HEK293T (cell line): ENCODE results near the gene PIGQ.

Source experiments
- CTCF ChIA-PET: fragments of 350-600 bp; formaldehyde crosslinking; extraction: SDS; loops from one replicate; lab custom pipeline; 2021; ENCODE audit warnings: antibody characterized with exemption, inconsistent platforms; lab: Yijun Ruan, JAX
- POLR2A ChIA-PET: fragments of 350-600 bp; formaldehyde crosslinking; extraction: SDS; loops from one replicate; lab custom pipeline; 2020; ENCODE audit warnings: antibody characterized with exemption, inconsistent platforms; lab: Yijun Ruan, JAX
- DNase-seq: peaks from one replicate; pipeline ENCODE4 v3.0.0; 2012; ENCODE audit warnings: mixed read lengths; ENCODE audit errors: extremely low spot score
- ARNT ChIP-seq: fragments of 450-650 bp; IDR thresholded peaks from 2 replicates; pipeline ENCODE4 v1.6.1; 2017; ENCODE audit warnings: mild to moderate bottlenecking
- BHLHE40 ChIP-seq: fragments of 450-650 bp; IDR thresholded peaks from 2 replicates; pipeline ENCODE4 v1.6.1; 2016; ENCODE audit warnings: mild to moderate bottlenecking, moderate library complexity, borderline replicate concordance
- CTBP1 ChIP-seq: fragments of 450-650 bp; IDR thresholded peaks from 2 replicates; pipeline ENCODE4 v1.6.1; 2016; ENCODE audit warnings: borderline replicate concordance
- ELF4 ChIP-seq: fragments of 450-650 bp; IDR thresholded peaks from 2 replicates; pipeline ENCODE4 v1.6.1; 2017; ENCODE audit warnings: antibody characterized with exemption
- FOXA1 ChIP-seq: fragments of 450-650 bp; IDR thresholded peaks from 2 replicates; pipeline ENCODE4 v1.6.1; 2016; ENCODE audit warnings: mild to moderate bottlenecking
- FOXK2 ChIP-seq: fragments of 450-650 bp; IDR thresholded peaks from 2 replicates; pipeline ENCODE4 v1.6.1; 2016; ENCODE audit warnings: mild to moderate bottlenecking
- FOXM1 ChIP-seq: fragments of 450-650 bp; IDR thresholded peaks from 2 replicates; pipeline ENCODE4 v1.6.1; 2017; ENCODE audit warnings: mild to moderate bottlenecking, borderline replicate concordance
- HDGF ChIP-seq: fragments of 450-650 bp; IDR thresholded peaks from 2 replicates; pipeline ENCODE4 v1.6.1; 2017; ENCODE audit warnings: antibody characterized with exemption, borderline replicate concordance
- L3MBTL2 ChIP-seq: fragments of 450-650 bp; conservative IDR thresholded peaks from 2 replicates; pipeline ENCODE4 v1.6.1; 2016; ENCODE audit warnings: mild to moderate bottlenecking
- LEF1 ChIP-seq: fragments of 450-650 bp; IDR thresholded peaks from 2 replicates; pipeline ENCODE4 v1.6.1; 2017; ENCODE audit warnings: mild to moderate bottlenecking, borderline replicate concordance
- NFRKB ChIP-seq: fragments of 450-650 bp; IDR thresholded peaks from 2 replicates; pipeline ENCODE4 v1.6.1; 2016; ENCODE audit warnings: mild to moderate bottlenecking, moderate library complexity
- PKNOX1 ChIP-seq: fragments of 450-650 bp; IDR thresholded peaks from 2 replicates; pipeline ENCODE4 v1.6.1; 2016
- SP1 ChIP-seq: fragments of 450-650 bp; IDR thresholded peaks from 2 replicates; pipeline ENCODE4 v1.6.1; 2017
- SUZ12 ChIP-seq: fragments of 450-650 bp; IDR thresholded peaks from 2 replicates; pipeline ENCODE4 v1.6.1; 2016; ENCODE audit warnings: mild to moderate bottlenecking
- TARDBP ChIP-seq: fragments of 450-650 bp; IDR thresholded peaks from 2 replicates; pipeline ENCODE4 v1.6.1; 2016
- ZNF384 ChIP-seq: fragments of 450-650 bp; IDR thresholded peaks from 2 replicates; pipeline ENCODE4 v1.6.1; 2016

Gene PIGQ

GRCh38 chr16:572865-573650 is 3.3 kb downstream of the PIGQ start:
- TF ChIP-seq FOXA1 (no peak), FOXM1 (no peak), SUZ12 (no peak), TARDBP (no peak), BHLHE40 (no peak), NFRKB (no peak), FOXK2 (no peak), LEF1 (no peak), ARNT (no peak), CTBP1 (no peak), HDGF (no peak), PKNOX1 (no peak), ELF4 (no peak), ZNF384 (no peak), SP1 (no peak)
- POLR2A ChIA-PET, result no interaction called here
- DNase-seq, result no peak
- CTCF ChIA-PET, result no interaction called here

GRCh38 chr16:574021-574760 is 4.4 kb downstream of the PIGQ start:
- ChIA-PET POLR2A (no interaction called here), CTCF (no interaction called here)
- no peak for TF ChIP-seq CTBP1
- no peak for TF ChIP-seq LEF1
- TF ChIP-seq HDGF, result no peak
- TF ChIP-seq ELF4, result no peak
- no peak for TF ChIP-seq ZNF384
- TF ChIP-seq SUZ12, result no peak
- no peak for TF ChIP-seq FOXK2
- TF ChIP-seq FOXA1, result no peak
- no peak for TF ChIP-seq BHLHE40
- TF ChIP-seq PKNOX1, result no peak
- no peak for TF ChIP-seq NFRKB
- no peak for TF ChIP-seq TARDBP
- TF ChIP-seq FOXM1, result no peak
- TF ChIP-seq SP1, result no peak
- no peak for TF ChIP-seq ARNT
- no peak for TF ChIP-seq L3MBTL2
- DNase-seq, result no peak

- DNase-seq, result no peak
- CTCF ChIA-PET, result no interaction called here
- TF ChIP-seq L3MBTL2, result no peak
- no peak for TF ChIP-seq FOXA1
- TF ChIP-seq ZNF384, result no peak
- TF ChIP-seq HDGF, result no peak
- TF ChIP-seq CTBP1, result no peak
- TF ChIP-seq PKNOX1, result no peak
- TF ChIP-seq TARDBP, result no peak
- TF ChIP-seq SP1, result no peak
- no peak for TF ChIP-seq FOXK2
- no peak for TF ChIP-seq SUZ12
- TF ChIP-seq ELF4, result no peak
- POLR2A ChIA-PET, result no interaction called here
These were observed 5.8 kb downstream of the PIGQ start for GRCh38 chr16:575354-576196.

GRCh38 chr16:576197-576822 is 6.5 kb downstream of the PIGQ start:
- no peak for TF ChIP-seq NFRKB
- TF ChIP-seq LEF1, result no peak
- TF ChIP-seq TARDBP, result no peak
- TF ChIP-seq HDGF, result no peak
- no peak for TF ChIP-seq ZNF384
- TF ChIP-seq L3MBTL2, result no peak
- no peak for TF ChIP-seq SUZ12
- no peak for TF ChIP-seq CTBP1
- no peak for TF ChIP-seq FOXM1
- TF ChIP-seq FOXA1, result no peak
- no peak for TF ChIP-seq PKNOX1
- DNase-seq, result no peak
- CTCF ChIA-PET, result no interaction called here
- POLR2A ChIA-PET, result interaction anchor here (0.6 to 1.1 kb wide), 2 partner anchors 9 to 49 kb away, joined by 3 read pairs; partner anchors contain the start of gene CAPN15

- POLR2A ChIA-PET, result interaction anchor here (0.6 to 1.1 kb wide), 2 partner anchors 9 to 50 kb away, joined by 3 read pairs; partner anchors contain the start of gene CAPN15
- CTCF ChIA-PET, result interaction anchor here (0.7 kb wide), 1 partner anchor 76 kb away, joined by 3 read pairs; no protein-coding TSS in a partner anchor
- TF ChIP-seq ELF4, result no peak
- TF ChIP-seq SUZ12, result no peak
- no peak for TF ChIP-seq CTBP1
- no peak for TF ChIP-seq ZNF384
- TF ChIP-seq FOXA1, result no peak
- DNase-seq, result no peak
These were observed 7.0 kb downstream of the PIGQ start for GRCh38 chr16:576823-577201.
